GM23248 (cell line): Measurements from ENCODE around the gene CACNA1C.

Experiments
- EZH2 ChIP-seq: fragments of 200-600 bp; sonication (generic); IDR thresholded peaks from 2 replicates; pipeline ENCODE4 v1.6.1; 2018; ENCODE audit warnings: antibody characterized with exemption, mild to moderate bottlenecking; ENCODE audit not compliant: insufficient read depth, poor library complexity, severe bottlenecking
- EZH2phosphoT487 ChIP-seq: fragments of 200-600 bp; sonication (generic); IDR thresholded peaks from 2 replicates; pipeline ENCODE4 v1.6.1; 2018; ENCODE audit warnings: antibody characterized with exemption, moderate library complexity, mild to moderate bottlenecking, low read depth; ENCODE audit not compliant: insufficient read depth

DNA sequence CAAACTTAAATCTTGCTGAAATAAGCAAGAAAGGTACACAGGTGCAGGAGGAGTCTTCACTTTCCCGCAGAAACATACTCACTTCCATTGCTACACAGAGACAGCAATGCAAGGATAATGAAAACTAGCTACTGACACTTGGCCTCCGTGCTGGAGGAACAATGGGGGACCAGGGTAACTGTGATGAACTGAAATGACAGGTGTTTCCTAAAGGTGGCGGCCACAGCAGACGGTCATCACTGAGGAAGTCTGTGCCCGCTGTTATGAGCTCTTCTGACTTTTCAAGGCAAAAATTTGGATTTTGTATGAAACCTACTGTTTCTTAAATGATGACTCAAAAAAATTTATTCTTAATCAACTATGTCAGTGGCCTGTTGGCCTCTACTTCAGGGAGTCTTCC lies 189.4 kb downstream of the CACNA1C start:
- TF ChIP-seq EZH2phosphoT487 (no peak), EZH2 (no peak)
